ENCODE data around the gene KCND3. TPM values are rescaled to one million over a fixed set of nuclear protein-coding genes. Genes with fewer than 3 reads are reported as not detected.
A peak's percentile ranks its signal among the peaks of the same experiment; 100 is the strongest.
"Not testable (repeated sequence)": the region's sequence is repeated elsewhere in the genome, so short reads cannot be mapped to it uniquely, and the experiment has no call there.

KCND3 gene
- total RNA-seq, 2 experiments from 2014 or later, result not detected

- H3K4me3 Mint-ChIP-seq, result no peak overlapping the region
- no peak for DNase-seq
Measured at GRCh38 chr1:111749628-111750027, 239.8 kb downstream of the KCND3 start.

GRCh38 chr1:111747947-111748346 is 241.5 kb downstream of the KCND3 start:
- Mint-ChIP-seq H3K4me1 (no peaks in the 10 kb centered on the region), H3K4me3 (no peak overlapping the region), H3K9me3 (no peaks in the 10 kb centered on the region), H3K27me3 (no peaks in the 10 kb centered on the region), H3K36me3 (no peaks in the 10 kb centered on the region), H3K27ac (no peak overlapping the region)
- no peak for DNase-seq

More at GRCh38 chr1:111749628-111750027, 239.8 kb downstream of the KCND3 start:
- no peaks in the 10 kb centered on the region for H3K27me3 Mint-ChIP-seq
- no peaks in the 10 kb centered on the region for H3K36me3 Mint-ChIP-seq
- H3K4me1 Mint-ChIP-seq, result peaks cover 3% of the 10 kb centered on the region
- no peak overlapping the region for H3K27ac Mint-ChIP-seq
- no peaks in the 10 kb centered on the region for H3K9me3 Mint-ChIP-seq

DNA sequence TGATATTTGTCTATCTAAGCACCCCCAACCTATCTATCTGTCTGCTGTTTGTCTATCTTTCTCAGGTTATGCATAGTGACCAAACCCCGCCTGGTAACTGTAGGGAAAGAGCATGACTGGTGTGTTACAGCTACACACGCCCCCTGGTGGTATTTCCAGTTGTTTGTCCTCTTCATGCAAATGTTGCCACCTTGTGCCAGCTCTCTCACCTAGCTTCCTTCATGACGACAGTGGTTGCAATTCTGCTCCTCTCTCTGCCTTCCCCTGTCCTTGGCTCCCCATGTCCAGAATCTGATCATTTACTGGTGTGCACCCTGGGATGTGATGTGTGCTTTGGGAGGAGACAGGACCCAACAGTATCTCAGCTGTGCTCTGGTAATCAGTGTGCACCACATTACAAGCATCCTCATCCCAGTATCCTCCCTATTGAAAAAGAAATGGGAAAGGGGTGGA is 242.2 kb downstream of the KCND3 start:
- H3K27ac Mint-ChIP-seq, result no peak overlapping the region
- no peaks in the 10 kb centered on the region for H3K36me3 Mint-ChIP-seq
- no peaks in the 10 kb centered on the region for H3K9me3 Mint-ChIP-seq
- no peak overlapping the region for H3K4me3 Mint-ChIP-seq
- DNase-seq, result peak; percentile 49
- peaks cover under 1% of the 10 kb centered on the region for H3K27me3 Mint-ChIP-seq
- no peaks in the 10 kb centered on the region for H3K4me1 Mint-ChIP-seq

DNA sequence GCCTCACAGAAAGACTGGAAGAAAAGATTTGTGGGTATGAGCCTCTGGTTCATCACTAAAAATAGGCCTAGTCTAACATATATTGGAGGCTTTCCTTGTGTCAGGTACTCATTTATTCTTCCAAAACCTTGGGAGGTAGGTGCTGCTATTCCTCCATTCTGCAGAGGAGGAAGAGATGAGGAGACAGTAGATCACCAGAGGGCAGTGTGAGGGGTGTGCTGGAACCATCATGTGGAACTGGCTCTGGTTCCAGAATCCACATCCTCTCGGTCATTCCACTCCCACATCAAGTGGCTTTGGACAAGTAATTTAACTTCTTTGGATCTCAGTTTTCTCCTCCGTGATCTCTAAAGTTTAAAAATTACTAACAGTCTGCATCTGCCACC is 242.9 kb downstream of the KCND3 start:
- Mint-ChIP-seq H3K36me3 (no peaks in the 10 kb centered on the region), H3K4me1 (no peaks in the 10 kb centered on the region), H3K27ac (no peak overlapping the region), H3K4me3 (no peak overlapping the region), H3K9me3 (no peaks in the 10 kb centered on the region), H3K27me3 (peaks cover 8% of the 10 kb centered on the region)
- no peak for DNase-seq

DNA sequence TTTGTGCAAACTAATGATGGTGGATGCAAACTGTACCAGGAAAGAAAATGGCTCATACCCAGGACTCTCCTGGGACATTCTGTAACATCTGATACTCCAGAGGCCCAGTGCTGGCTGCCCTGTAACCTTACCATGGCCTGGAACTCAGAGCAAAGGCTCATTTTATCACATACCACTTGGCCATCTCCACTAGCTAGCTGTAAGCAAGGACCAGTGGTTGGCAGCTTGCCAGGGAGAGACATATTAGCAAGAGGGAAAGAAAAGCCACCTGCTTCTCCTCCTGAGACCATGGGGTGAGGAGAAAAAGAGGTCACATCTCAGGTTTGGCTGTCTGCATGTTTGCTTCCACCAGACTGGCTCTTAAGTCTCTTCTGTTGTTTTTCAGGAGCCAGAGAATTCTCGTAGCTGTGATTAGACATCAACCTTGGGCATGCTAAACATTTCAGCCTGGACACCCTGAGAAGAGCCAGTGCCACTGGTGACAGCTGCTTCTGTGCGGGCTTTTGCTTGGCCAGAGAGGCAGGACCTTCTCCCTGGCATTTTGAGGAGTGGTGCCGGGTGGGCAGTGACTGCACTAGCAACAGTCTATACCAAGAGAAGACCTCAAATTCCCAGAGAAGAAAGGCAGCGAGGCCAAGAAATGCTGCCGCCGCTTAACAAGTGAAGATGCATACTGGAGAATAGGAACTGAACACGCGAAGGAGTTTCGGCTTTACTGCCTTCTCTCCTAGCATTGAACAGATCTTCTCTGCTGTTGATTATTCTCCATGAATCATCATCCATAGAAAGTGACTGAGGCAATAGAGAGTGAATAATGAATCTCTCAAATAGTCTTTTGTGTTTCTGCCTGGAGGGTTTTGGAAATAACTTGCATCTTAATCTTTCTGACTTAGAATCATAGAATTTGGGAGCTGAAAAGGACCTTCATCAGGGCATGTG is 243.5 kb downstream of the KCND3 start:
- H3K9me3 Mint-ChIP-seq, result no peaks in the 10 kb centered on the region
- peaks cover 14% of the 10 kb centered on the region for H3K27me3 Mint-ChIP-seq
- H3K4me3 Mint-ChIP-seq, result no peak overlapping the region
- no peak overlapping the region for H3K27ac Mint-ChIP-seq
- DNase-seq, result no peak
- H3K4me1 Mint-ChIP-seq, result peaks cover under 1% of the 10 kb centered on the region
- no peaks in the 10 kb centered on the region for H3K36me3 Mint-ChIP-seq

DNA sequence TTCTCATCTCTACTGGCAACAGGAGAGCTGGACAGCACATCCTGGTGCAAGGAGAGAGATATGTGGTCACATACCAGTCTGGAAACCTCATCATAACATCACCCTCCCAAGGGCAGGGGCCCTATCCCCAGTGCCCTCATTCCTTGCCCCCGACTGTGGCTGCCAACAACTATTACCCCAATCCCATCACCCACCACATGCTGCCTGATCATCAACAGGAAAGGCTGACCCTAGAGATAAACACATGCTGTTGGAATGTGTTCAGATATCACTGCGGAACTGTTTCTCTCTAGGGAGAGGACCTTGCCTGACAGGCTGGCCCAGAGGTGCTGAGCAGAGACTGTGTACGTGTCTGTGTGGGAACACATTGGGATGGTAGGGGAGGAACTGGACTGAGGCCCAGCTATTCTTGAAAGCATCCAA is 245.8 kb downstream of the KCND3 start:
- peaks cover 9% of the 10 kb centered on the region for H3K4me1 Mint-ChIP-seq

DNA sequence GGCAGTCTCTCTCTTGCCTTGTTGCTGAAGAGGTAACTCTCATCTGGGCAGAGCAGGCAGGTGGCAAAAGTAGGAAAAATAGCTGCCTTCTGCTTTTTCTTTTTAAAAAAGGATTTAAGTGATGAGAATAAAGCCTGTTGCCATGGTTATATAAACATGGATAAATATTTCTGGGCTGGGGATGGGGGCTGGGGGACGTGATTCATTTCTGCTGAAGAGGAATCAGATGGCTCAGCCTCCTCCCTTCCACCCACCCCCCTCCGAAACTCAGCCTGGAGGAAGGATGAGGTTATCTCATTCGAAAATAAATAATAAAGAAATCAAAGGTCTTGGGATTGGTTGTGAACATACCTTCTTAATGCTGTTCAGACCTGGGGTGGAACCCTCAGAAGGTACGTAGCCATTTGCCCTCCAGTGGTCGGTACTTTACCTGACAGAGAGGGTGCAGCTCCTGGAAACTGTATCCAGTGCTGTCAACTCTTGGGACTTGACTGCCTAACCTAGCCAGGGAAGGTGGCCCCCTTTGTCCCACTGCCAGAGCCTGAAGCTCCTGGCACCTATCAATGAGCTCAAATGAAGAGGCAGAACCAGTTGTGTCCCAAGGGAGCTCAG is 246.4 kb downstream of the KCND3 start:
- Mint-ChIP-seq H3K27me3 (peaks cover 29% of the 10 kb centered on the region), H3K36me3 (no peaks in the 10 kb centered on the region), H3K4me3 (no peak overlapping the region), H3K4me1 (peaks cover 11% of the 10 kb centered on the region), H3K9me3 (no peaks in the 10 kb centered on the region), H3K27ac (no peak overlapping the region)
- DNase-seq, result no peak

More for the DNA sequence above, 245.8 kb downstream of the KCND3 start:
- Mint-ChIP-seq H3K9me3 (no peaks in the 10 kb centered on the region), H3K27ac (no peak overlapping the region), H3K4me3 (no peak overlapping the region), H3K27me3 (peaks cover 27% of the 10 kb centered on the region), H3K36me3 (no peaks in the 10 kb centered on the region)
- DNase-seq, result no peak

GRCh38 chr1:111742292-111742691 is 247.2 kb downstream of the KCND3 start:
- not testable (repeated sequence) for H3K36me3 Mint-ChIP-seq, H3K27ac Mint-ChIP-seq, DNase-seq, H3K9me3 Mint-ChIP-seq, H3K4me3 Mint-ChIP-seq
- Mint-ChIP-seq H3K4me1 (peaks cover 18% of the 10 kb centered on the region), H3K27me3 (peaks cover 37% of the 10 kb centered on the region)

GRCh38 chr1:111739925-111740765 is 249.3 kb downstream of the KCND3 start:
- Mint-ChIP-seq H3K4me1 (peaks cover 18% of the 10 kb centered on the region), H3K4me3 (peak overlapping the region; percentile 84), H3K27me3 (peaks cover 44% of the 10 kb centered on the region), H3K27ac (no peak overlapping the region), H3K9me3 (no peaks in the 10 kb centered on the region), H3K36me3 (no peaks in the 10 kb centered on the region)
- DNase-seq, result peak; percentile 30

- Mint-ChIP-seq H3K36me3 (no peaks in the 10 kb centered on the region), H3K27ac (no peak within 1 kb of the TSS), H3K27me3 (peaks cover 44% of the 10 kb centered on the region), H3K9me3 (no peaks in the 10 kb centered on the region), H3K4me1 (peaks cover 18% of the 10 kb centered on the region), H3K4me3 (peak within 1 kb of the TSS; percentile 84)
- peak; percentile 84 for DNase-seq
Measured at GRCh38 chr1:111739194-111739924, 250.1 kb downstream of the KCND3 start, which contains the start of gene INKA2. INKA2 (minus strand) TSS chr1:111739395; CDS start chr1:111739242, 153 bp downstream.

DNA sequence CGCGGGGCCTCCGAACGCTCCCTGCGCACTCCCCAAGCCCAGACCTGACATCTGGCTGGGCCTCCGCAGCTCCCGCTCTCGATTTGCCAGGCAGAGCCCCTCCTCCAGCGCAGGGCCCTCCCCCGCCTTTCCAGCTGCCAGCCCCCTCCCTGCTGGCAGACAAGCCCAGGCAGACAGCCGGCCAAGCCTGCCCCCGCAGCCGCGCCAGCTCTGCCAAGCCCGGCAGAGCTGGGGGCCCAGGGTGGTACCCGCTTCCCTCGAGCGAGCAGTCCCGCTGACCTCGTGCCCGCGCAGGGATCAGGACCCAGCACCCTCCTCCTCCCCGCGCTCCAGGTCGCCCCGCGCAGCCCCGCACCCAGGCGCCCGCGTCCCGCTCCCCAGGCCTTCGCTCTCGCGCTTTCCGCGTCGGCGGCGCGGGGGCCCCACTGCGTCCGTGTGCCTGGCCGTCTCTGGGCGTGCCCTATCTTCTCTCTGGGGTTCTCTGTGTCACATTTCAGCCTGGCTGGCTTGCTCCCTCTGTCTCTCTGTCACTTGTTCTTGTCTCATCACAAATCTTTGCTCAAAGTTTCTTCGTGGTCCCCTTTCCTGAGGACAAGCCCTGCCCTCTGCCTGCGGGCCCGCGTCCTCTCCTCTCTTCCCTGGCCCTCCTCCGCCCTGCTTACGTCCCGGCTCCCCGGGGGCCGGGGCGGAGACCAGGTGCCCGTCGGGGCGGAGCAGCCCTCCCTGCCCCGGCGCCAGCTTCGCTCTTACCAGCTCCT is 250.9 kb downstream of the KCND3 start:
- Mint-ChIP-seq H3K27ac (no peak overlapping the region), H3K4me3 (peak overlapping the region; percentile 84)
- DNase-seq, result peak; percentile 52

GRCh38 chr1:111738133-111738435 is 251.4 kb downstream of the KCND3 start:
- H3K4me1 Mint-ChIP-seq, result peaks cover 18% of the 10 kb centered on the region
- DNase-seq, result no peak
- H3K27ac Mint-ChIP-seq, result no peak overlapping the region
- H3K36me3 Mint-ChIP-seq, result no peaks in the 10 kb centered on the region
- peaks cover 44% of the 10 kb centered on the region for H3K27me3 Mint-ChIP-seq
- no peaks in the 10 kb centered on the region for H3K9me3 Mint-ChIP-seq
- H3K4me3 Mint-ChIP-seq, result peak overlapping the region; percentile 52

More for the DNA sequence above, 250.9 kb downstream of the KCND3 start:
- H3K4me1 Mint-ChIP-seq, result peaks cover 18% of the 10 kb centered on the region
- peaks cover 44% of the 10 kb centered on the region for H3K27me3 Mint-ChIP-seq
- H3K36me3 Mint-ChIP-seq, result no peaks in the 10 kb centered on the region
- no peaks in the 10 kb centered on the region for H3K9me3 Mint-ChIP-seq

DNA sequence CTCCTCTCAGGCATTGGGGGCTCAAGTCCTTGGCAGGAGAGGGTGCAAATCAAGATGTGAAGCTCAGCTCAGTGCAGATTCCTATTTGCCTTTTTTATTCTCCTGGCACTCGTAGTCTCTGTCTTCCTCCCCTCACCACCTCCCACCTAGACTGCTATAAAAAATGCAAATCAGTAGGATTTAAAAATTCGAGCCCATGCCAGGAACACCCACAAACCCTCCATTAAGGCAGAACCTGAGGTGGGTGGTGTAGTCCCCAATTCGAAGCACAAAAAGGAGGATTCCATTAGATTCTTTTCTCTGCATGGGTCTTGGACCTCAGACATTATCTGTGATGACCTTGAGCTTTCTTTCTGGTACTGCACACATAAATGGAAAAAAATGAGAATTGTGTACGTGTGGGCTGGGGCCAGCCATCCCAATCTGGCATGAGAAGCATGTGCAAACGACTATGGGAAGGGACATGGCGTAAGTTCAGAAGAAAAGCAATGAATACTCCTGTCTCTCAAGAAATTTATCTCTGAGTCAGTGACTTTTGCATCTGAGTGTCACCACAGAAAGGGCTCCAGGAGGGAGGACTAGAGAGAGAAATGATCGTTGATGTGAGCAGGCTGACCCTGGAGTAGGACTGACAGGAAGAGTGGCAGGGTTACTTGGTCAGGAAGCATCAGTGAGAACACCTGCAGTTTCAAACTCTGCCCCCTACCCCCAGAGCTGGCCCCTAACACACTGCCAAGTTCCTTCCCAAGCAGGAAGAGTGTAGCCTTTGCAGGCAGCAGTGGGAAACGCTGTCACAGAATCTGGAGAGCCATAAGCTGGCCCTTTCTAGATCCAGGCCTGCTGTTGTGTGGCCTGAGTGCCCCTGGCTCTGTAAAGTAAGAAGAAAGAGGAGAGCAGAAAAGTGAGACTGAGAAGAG is 252.0 kb downstream of the KCND3 start:
- no peaks in the 10 kb centered on the region for H3K9me3 Mint-ChIP-seq
- no peak overlapping the region for H3K27ac Mint-ChIP-seq
- H3K27me3 Mint-ChIP-seq, result peaks cover 44% of the 10 kb centered on the region
- no peak for DNase-seq
- peak overlapping the region; percentile 52 for H3K4me3 Mint-ChIP-seq
- H3K4me1 Mint-ChIP-seq, result peaks cover 18% of the 10 kb centered on the region
- H3K36me3 Mint-ChIP-seq, result no peaks in the 10 kb centered on the region
